ENCODE data around the gene ABO.
"Not testable (repeated sequence)": the region's sequence is repeated elsewhere in the genome, so short reads cannot be mapped to it uniquely, and the experiment has no call there.

ABO gene

DNA sequence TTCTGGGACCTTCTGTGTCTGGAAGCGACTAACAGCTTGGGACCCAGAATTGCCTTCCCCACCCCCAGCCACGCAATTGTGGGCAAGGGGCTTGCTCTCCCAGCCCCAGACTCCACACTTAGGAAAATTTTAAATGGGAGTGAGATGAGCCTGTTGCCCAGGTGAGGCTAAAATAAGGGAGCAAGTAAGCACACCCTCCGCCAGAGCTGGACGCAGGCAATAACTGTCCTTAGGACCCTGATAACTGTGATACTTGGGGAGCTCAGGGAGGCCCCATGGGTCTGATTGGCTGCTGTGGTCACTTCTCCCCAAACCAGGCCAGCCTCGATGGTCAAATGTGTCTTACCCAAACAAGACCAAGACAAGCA lies 13.3 kb downstream of the ABO start:
- no peak for DNase-seq

DNA sequence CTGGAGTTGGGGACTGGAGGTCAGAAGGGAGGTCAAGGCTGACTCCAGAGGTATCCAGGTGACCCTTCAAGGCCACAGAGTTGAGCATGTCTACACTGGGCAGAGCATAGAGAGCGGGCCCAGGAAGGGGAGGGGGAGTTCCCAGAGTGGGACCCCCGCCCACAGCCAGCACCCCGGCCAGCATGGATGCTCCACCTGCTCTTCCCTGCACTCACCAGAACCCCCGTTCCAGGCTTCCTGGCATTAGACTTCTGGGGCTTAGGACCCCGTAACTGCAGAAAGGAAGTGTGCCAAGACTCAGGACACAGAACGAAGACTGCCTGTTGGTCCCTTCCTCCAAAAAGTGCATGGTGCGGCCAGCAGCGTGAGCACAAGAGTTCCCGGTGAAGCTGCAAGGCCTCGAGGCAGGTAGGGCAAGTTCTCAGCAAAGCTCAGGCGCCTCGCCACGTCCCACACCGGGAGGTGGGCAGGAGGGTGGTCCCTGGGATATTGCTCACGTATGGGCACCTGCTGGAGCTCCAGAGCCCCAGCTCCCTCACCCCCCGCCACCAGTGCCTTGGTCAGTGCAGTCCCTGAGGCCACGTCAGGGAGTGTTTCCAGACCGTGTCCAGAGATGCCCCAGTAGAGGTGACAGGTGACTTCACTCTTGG lies 13.8 kb downstream of the ABO start:
- no peak for DNase-seq

DNA sequence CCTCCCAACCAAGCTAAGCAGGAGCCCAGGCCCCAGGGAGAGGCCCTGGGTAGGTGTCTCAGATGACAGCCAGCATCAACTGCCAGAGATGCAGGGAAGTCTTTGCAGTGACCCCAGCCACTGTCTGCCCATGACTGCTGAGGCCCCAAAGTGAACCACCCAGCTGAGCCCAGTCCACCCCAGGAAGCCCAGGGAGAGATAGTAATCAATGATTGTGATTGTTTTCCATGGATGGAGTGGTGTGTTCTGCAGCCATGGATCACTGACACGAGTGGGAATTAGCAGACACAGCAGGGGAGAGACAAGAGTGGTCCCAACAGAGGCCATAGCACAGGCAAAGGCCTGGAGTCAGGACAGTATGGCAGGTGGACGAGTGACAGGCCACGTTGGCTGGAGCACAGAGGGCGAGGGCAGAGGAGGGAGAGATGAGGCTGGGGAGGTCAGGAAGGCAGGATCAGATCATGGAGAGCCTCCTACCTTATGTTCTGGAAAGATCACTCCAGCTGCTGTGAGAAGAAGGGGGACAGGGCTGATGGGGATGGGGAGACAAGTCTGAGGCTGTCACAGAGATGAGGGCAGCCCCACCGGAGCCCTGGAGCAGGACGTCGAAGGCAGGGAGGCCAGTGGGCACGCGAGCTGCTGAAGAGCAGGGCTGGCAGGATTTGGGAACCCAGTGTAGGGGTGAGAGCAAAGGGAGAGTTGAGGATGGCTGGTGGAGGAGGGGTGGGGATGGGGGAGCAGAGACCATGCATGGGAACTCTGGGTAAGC lies 14.5 kb downstream of the ABO start:
- no peak for DNase-seq

- no peak for DNase-seq
Observed at GRCh38 chr9:133258061-133259015, 16.7 kb downstream of the ABO start.

GRCh38 chr9:133257465-133257956 lies 17.5 kb downstream of the ABO start:
- no peak for DNase-seq

- DNase-seq: no peak
Observed at GRCh38 chr9:133256686-133257091, 18.3 kb downstream of the ABO start.

GRCh38 chr9:133256136-133256461 lies 18.9 kb downstream of the ABO start:
- DNase-seq: no peak

DNA sequence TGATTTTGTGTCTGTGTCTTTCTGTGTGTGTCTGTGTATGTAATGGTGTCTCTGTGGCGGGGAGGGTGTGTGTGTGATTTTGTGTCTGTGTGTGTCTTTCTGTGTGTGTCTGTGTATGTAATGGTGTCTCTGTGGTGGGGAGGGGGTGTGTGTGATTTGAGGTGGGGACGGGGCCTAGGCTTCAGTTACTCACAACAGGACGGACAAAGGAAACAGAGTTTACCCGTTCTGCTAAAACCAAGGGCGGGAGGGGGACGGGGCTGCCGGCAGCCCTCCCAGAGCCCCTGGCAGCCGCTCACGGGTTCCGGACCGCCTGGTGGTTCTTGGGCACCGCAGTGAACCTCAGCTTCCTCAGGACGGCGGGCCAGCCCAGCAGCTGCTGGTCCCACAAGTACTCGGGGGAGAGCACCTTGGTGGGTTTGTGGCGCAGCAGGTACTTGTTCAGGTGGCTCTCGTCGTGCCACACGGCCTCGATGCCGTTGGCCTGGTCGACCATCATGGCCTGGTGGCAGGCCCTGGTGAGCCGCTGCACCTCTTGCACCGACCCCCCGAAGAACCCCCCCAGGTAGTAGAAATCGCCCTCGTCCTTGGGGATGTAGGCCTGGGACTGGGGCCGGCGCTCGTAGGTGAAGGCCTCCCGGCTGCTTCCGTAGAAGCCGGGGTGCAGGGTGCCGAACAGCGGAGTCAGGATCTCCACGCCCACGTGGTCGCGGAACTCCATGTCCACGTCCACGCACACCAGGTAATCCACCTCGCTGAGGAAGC lies 19.4 kb downstream of the ABO start:
- DNase-seq: no peak

- DNase-seq: no peak
Observed at GRCh38 chr9:133254471-133254870, 20.5 kb downstream of the ABO start.

DNA sequence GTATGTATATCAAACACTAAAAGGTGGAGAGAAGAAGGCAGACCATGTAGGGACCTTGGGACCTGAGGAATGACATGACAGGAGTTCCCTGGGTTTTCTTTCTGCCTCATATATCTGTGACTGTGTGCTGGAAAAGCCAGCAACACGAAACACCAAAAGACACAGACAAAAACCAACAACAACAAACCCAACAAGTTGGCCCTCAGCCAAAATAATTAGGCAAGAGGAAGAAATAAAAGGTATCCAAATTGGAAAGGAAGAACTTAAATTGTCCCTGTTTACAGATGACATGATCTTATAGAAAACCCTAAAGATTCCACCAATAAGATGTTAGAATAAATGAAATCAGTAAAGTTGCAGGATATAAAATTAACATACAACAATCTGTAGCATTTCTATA lies 21.7 kb downstream of the ABO start:
- no peak for DNase-seq

DNA sequence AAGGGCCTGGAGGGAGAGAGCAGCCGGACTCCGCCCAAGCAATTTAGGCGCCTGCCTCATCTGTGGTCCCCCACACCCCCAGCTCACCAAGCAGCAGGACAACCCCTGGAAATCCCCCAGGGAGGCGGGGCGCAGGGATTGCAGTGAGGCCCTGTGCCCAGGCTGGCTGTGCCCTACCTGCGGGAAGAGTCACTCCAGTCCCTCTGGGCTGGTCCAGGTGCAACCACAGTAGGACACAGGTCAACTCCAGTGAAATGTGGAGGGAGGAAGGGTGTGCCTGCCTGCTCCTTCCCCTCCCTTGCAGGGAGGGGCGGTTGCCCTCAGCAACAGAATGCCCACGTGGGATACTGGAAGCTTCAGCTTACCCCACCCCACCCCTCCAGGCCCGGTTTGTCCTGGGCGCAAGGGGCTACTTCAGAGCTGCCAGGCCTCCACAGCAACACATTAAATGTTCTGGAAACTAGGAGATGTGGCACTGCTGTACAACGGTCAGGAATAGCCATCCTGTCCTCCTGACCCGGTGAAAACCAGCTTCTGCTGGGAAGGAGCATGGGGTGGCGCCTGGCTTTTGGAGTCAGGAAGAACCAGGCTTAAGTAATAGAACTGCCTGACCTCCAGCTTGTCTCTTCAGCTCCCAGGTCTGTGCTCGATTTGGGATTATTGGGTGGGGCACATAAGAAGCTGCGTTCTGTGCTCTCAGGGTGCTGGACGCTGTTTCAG lies 22.5 kb downstream of the ABO start:
- no peak for DNase-seq

DNA sequence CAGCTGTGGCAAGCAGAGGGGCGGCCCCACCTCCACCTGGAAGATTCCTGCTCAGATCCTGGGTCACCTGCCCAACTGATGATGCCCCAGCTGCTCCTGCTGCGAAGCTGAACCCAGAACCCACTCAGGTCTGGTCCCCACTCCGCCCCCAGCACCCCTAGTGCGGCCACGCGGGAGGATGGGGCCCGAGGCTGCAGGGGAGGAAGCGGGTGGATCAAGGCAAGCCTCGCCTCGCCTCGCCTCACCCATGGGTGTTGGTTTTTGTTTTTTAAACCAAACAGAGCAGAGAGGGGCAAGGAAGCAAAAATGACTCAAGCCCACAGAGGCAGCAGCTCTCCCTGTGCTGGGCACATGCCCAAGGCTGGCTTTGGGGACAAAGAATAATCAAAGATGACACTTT lies 23.2 kb downstream of the ABO start:
- DNase-seq: no peak

- DNase-seq: not testable (repeated sequence)
Observed at GRCh38 chr9:133251221-133251620, 23.8 kb downstream of the ABO start.

- DNase-seq: no peak
Observed at GRCh38 chr9:133250741-133251170, 24.2 kb downstream of the ABO start.

GRCh38 chr9:133249337-133249736 lies 25.7 kb downstream of the ABO start:
- no peak for DNase-seq

GRCh38 chr9:133248726-133249295 lies 26.2 kb downstream of the ABO start:
- no peak for DNase-seq

GRCh38 chr9:133247632-133248031 lies 27.4 kb downstream of the ABO start:
- DNase-seq: no peak

- DNase-seq: no peak
Observed at GRCh38 chr9:133246991-133247390, 28.0 kb downstream of the ABO start.

DNA sequence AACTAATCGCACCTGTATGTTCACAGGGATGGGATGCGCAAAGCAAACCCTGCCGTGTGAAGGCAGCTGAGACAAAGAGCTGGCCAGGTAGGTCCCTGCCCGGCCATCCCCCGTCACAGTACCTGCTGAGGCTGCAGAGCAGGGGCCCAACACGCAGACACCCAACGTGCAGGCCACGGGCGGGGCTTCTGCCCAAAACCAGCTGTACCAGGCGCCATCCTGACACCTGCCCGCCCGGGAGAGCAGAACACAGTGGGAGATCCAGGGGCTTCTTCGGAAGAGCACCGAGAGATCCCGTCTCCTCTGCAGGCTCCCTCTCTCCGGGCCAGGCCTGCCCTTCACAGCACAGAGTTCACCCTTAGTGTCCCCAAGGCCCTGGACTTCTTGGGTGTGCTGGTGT lies 28.4 kb downstream of the ABO start:
- no peak for DNase-seq

DNA sequence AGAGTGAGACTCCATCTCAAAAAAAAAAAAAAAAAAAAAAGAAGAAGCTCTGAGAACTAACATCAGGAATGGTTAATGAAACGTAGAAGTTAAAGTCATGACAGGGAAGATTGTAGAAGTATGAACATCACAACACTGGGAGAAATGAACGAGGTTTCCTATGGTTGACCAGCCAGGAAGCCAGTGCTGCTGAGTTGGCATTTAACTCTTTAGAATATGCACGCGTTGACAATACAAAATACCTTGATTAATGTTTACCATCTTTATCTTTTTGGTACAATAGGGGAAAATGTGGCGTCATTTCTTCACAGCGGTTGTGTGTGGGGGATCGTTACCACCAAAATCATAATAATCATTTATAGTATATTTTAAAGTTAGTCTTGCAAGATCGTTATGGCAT lies 32.0 kb downstream of the ABO start:
- no peak for DNase-seq

DNA sequence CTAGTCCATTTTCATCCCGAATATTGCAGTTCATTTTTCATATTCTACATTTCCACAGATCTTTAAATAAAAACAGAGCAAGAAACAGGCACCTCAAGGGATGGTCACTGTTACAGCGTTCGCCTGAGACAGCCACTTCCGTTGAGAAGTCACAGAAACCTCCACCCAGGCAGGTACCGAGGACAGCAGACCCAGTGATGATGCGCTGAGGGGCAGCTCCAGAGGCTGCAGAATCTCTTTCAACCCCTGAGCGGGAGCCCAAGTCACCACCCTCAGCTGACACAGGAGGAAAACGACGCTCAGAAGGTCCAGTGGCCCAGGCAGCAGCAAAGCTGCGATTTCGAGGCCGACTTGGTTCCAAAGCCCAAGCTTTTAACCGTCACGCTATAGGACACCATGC lies 32.8 kb downstream of the ABO start:
- DNase-seq: no peak

All from EL (cell line).